HG03175 (cell line): ENCODE data around the gene TSC2.
"Not testable (repeated sequence)": the region's sequence is repeated elsewhere in the genome, so short reads cannot be mapped to it uniquely, and the experiment has no call there.

Experiments
- ATAC-seq: cut with Tn5 transposase; IDR thresholded peaks from one replicate; pipeline ENCODE4 v1.9.1; 2021; ENCODE audit warnings: mild to moderate bottlenecking, moderate library complexity; ENCODE audit not compliant: unreplicated experiment

Gene TSC2

GRCh38 chr16:2096853-2097595, 49.2 kb downstream of the TSC2 start:
- no peak for ATAC-seq

GRCh38 chr16:2097689-2098088, 49.9 kb downstream of the TSC2 start:
- not testable (repeated sequence) for ATAC-seq

- ATAC-seq: not testable (repeated sequence)
Measured at GRCh38 chr16:2101581-2101980, 53.8 kb downstream of the TSC2 start.

GRCh38 chr16:2102471-2102870, 54.7 kb downstream of the TSC2 start:
- ATAC-seq: no peak

DNA sequence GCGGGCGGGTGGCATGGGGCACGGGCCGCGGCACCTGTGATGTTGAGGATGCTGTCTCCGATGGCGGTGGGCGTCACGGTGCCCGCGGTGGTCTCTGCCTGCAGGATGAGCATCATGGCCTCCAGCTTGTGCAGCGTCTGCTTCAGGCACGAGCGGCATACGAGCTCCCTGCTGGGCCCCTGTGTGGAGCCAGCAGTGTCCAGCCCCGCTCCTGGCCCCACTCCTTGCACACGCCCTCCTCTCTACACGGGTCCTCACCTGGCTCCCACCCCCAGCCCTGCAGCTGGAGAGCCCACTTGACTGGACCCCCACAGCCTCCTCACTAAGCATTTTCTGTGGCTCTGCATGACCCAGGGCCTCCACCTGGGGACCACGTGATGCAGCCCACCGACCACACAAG, 56.7 kb downstream of the TSC2 start:
- not testable (repeated sequence) for ATAC-seq

DNA sequence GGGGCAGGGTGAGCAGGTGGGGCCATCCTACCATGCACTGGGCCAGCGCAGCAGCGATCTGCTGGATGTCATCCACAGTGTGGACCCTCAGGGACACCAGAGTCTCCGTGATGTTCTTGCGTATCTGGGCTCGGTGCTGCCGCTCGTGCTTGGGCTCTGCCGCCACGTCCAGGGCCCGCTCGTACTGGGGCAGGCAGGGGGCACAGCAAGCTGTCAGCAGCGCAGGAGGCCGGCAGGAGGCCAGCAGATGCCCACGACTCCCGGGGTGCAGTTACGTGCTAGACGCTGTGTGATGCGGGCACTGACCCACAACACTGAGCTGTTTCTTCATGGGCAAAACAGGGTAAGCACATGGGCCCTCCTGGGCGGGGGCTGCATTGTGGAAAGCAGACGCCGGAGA, 57.5 kb downstream of the TSC2 start:
- ATAC-seq: not testable (repeated sequence)

DNA sequence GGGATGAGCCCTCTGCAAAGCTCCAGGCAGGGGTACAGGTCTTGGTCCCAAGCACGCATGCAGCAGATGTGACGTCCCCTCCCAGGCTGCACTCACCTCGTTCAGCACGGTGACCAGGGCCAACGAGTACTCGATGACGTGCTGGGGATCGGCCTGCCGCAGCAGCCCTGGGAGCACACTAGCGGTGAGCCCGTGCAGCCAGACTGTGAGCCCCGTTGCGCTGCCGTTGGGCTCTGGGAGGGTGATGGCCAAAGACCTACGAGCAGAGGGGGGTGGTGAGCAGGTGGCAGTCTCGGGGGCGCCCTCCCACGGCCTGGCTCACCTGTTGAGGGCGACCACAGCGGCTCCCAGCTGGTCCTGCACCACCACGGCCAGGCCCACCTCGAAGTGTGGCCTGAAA, 58.0 kb downstream of the TSC2 start:
- not testable (repeated sequence) for ATAC-seq

GRCh38 chr16:2106211-2106610, 58.4 kb downstream of the TSC2 start:
- not testable (repeated sequence) for ATAC-seq

DNA sequence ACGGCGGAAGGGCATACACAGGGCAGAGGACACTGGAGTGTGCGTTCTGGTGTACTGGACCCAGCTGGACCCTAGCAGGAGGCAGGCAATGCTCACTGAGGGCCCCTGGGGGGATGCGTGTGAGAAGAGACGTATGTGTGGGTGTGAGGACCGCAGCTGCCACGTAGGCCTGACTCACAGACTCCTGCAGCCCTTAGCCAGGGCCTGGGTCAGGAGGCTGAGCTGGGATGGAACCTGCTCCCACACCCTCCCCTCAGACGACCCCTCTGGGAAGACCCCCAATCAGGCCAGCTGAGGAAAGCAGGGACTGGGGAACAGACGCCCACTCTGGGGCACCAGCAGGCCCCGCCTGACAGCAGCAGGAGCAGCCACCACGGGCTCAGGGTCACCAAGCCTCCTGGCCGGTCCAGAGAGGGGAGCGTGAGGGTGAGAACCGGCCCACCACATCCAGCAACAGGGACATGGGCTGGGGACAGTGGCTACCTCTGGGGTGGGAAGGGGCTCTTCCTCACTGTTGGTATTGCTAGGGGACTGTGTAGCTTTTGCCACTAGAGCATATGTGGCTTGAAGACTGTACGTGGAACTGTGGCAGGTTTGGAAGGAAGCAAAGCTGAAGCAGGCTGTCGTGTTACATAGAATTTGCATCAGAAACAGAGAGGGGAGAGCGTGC, 59.5 kb downstream of the TSC2 start:
- not testable (repeated sequence) for ATAC-seq

DNA sequence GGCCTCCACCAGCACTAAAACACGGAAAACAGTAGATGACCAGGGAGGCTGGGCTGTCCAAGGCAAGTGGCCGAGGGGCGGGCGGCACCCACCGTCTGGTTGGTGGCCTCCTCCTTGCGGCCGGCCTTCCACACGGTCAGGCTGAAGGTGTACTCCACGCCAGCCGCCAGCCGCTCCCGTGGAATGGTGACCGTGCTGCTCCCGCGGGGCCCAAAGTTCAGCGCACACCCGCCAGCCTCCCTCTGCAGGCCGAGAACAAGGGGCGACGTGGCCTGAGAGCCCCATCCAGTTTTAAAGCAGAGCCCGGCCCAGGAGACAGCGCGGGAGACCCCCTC, 60.0 kb downstream of the TSC2 start:
- ATAC-seq: not testable (repeated sequence)

- ATAC-seq: not testable (repeated sequence)
Measured at GRCh38 chr16:2108446-2109270, 60.9 kb downstream of the TSC2 start.

DNA sequence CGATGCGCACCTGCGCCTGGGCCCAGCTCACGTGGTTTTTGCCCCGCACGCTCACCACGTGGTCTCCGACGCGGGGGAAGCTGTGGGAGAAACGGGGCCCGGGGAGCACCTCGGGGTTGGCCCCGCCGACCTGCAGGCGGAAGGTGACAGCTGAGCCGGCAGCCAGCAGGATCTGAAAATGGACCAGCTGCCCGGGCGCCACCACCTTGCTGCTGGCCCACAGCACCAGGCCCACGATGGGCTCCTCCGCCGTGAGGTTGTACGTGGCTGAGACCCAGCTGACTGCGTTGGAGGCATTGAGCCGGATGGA, 61.4 kb downstream of the TSC2 start:
- not testable (repeated sequence) for ATAC-seq

DNA sequence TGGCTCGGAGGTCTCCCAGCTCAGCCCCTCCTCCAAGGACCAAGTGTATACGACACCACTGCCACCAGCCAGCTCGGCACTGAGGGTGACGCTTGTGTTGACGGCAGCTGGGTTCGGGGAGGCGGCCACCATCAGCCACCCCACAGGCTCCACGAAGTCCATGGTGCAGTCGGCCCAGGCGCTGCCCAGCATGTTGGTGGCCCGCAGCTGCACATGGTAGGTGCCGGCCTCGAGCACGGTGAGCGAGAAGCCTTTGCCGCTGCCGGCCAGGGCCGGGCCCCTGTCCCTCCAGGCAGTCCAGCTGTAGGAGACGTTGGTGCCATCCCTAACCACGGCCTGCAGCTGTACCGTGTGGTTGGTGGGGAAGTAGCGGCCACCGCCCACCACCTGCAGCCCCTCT, 62.1 kb downstream of the TSC2 start:
- ATAC-seq: not testable (repeated sequence)

GRCh38 chr16:2110332-2111008, 62.7 kb downstream of the TSC2 start:
- not testable (repeated sequence) for ATAC-seq

GRCh38 chr16:2111009-2111353, 63.2 kb downstream of the TSC2 start:
- ATAC-seq: not testable (repeated sequence)

GRCh38 chr16:2111412-2112335, 63.9 kb downstream of the TSC2 start:
- ATAC-seq: not testable (repeated sequence)

GRCh38 chr16:2112539-2113106, 64.8 kb downstream of the TSC2 start:
- ATAC-seq: not testable (repeated sequence)

- not testable (repeated sequence) for ATAC-seq
Measured at GRCh38 chr16:2114225-2114624, 66.4 kb downstream of the TSC2 start.

DNA sequence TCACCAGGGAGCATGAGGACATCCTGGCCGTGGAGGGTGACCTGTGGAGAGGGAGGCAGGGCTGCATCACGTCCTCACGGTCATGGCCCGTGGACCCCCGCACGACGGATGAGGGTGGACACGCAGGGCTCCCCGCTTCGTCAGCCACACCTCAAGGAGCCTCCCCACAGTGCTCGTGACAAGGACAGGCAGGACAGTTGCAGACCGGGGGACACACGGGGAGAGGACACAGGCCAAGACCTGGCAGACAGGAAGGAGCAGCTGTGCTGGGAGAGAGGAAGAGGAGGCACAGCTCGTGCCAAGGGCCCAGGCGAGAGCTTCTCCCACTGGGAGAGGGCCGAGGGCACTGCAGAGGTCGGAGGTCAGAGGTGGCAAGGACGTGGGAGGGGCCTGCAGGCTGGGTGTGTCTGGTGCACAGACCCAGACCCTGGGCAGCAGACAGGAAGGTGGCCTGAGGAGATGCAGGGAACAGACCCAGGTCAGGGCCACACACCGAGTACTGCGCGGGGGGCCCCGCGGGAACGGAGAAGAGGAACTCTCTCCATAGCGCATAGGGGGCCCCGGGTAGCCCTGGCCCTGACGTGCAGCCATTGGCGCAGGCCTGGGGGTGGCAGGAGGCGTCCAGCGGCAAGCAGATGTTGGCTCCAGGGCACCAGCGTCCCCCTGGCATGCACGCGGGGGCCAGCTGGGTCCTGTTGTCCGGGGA, 67.3 kb downstream of the TSC2 start:
- not testable (repeated sequence) for ATAC-seq
